Measurements from ENCODE around the gene PDE7B.

PDE7B gene

GRCh38 chr6:135887069-135887468 is 35.6 kb downstream of the PDE7B start:
- Histone ChIP-seq H3K4me2 (ENCODE audit: low read length) (no peak overlapping the region), H3K9ac (ENCODE audit: low read length) (no peak overlapping the region), H3K4me3 (ENCODE audit: low read depth, low read length, poor library complexity, severe bottlenecking) (no peak overlapping the region), H3K4me1 (ENCODE audit: insufficient read depth, low read length, severe bottlenecking) (no peaks in the 10 kb centered on the region), H3K27me3 (ENCODE audit: insufficient read depth, low read length) (no peaks in the 10 kb centered on the region), H3K79me2 (ENCODE audit: insufficient read depth, low read length) (no peaks in the 10 kb centered on the region), H3K9me2 (ENCODE audit: low read depth, low read length) (no peaks in the 10 kb centered on the region), H3F3A (ENCODE audit: insufficient read depth, low read length) (no peaks in the 10 kb centered on the region), H2AFZ (ENCODE audit: low read length) (no peak overlapping the region), H3K27ac (ENCODE audit: low read depth, low read length, poor library complexity, severe bottlenecking) (no peak overlapping the region), H4K20me1 (ENCODE audit: insufficient read depth, low read length) (no peaks in the 10 kb centered on the region), H3K9me3 (ENCODE audit: low read length) (no peaks in the 10 kb centered on the region), H3K36me3 (ENCODE audit: insufficient read depth, low read length) (no peaks in the 10 kb centered on the region)
- TF ChIP-seq CTCF (IDR thresholded peaks at IDR 0.05; ENCODE audit: low read length) (no peak), EZH2 (IDR thresholded peaks at IDR 0.05; ENCODE audit: borderline replicate concordance, low read length) (no peak)

GRCh38 chr6:135888818-135889217 is 37.3 kb downstream of the PDE7B start:
- Histone ChIP-seq H3K4me1 (ENCODE audit: insufficient read depth, low read length, severe bottlenecking) (no peaks in the 10 kb centered on the region), H3K27ac (ENCODE audit: low read depth, low read length, poor library complexity, severe bottlenecking) (no peak overlapping the region), H4K20me1 (ENCODE audit: insufficient read depth, low read length) (no peaks in the 10 kb centered on the region), H3K4me2 (ENCODE audit: low read length) (no peak overlapping the region), H3K9me2 (ENCODE audit: low read depth, low read length) (no peaks in the 10 kb centered on the region), H3K4me3 (ENCODE audit: low read depth, low read length, poor library complexity, severe bottlenecking) (no peak overlapping the region), H3K9ac (ENCODE audit: low read length) (no peak overlapping the region), H2AFZ (ENCODE audit: low read length) (no peak overlapping the region), H3K79me2 (ENCODE audit: insufficient read depth, low read length) (no peaks in the 10 kb centered on the region), H3K9me3 (ENCODE audit: low read length) (no peaks in the 10 kb centered on the region), H3K36me3 (ENCODE audit: insufficient read depth, low read length) (no peaks in the 10 kb centered on the region), H3K27me3 (ENCODE audit: insufficient read depth, low read length) (no peaks in the 10 kb centered on the region), H3F3A (ENCODE audit: insufficient read depth, low read length) (no peaks in the 10 kb centered on the region)
- no peak for TF ChIP-seq CTCF (IDR thresholded peaks at IDR 0.05; ENCODE audit: low read length)
- TF ChIP-seq EZH2 (IDR thresholded peaks at IDR 0.05; ENCODE audit: borderline replicate concordance, low read length), result no peak

- TF ChIP-seq EZH2 (IDR thresholded peaks at IDR 0.05; ENCODE audit: borderline replicate concordance, low read length), result no peak
- TF ChIP-seq CTCF (IDR thresholded peaks at IDR 0.05; ENCODE audit: low read length), result no peak
- no peak overlapping the region for H3K9ac ChIP-seq (ENCODE audit: low read length)
Observed at GRCh38 chr6:135890876-135891275, 39.4 kb downstream of the PDE7B start.

More at GRCh38 chr6:135890876-135891275, 39.4 kb downstream of the PDE7B start:
- no peaks in the 10 kb centered on the region for H3F3A ChIP-seq (ENCODE audit: insufficient read depth, low read length)
- no peaks in the 10 kb centered on the region for H3K9me3 ChIP-seq (ENCODE audit: low read length)
- H3K27me3 ChIP-seq (ENCODE audit: insufficient read depth, low read length), result no peaks in the 10 kb centered on the region
- H2AFZ ChIP-seq (ENCODE audit: low read length), result no peak overlapping the region
- no peaks in the 10 kb centered on the region for H3K36me3 ChIP-seq (ENCODE audit: insufficient read depth, low read length)
- H3K27ac ChIP-seq (ENCODE audit: low read depth, low read length, poor library complexity, severe bottlenecking), result no peak overlapping the region
- H3K4me1 ChIP-seq (ENCODE audit: insufficient read depth, low read length, severe bottlenecking), result no peaks in the 10 kb centered on the region
- no peak overlapping the region for H3K4me2 ChIP-seq (ENCODE audit: low read length)
- H4K20me1 ChIP-seq (ENCODE audit: insufficient read depth, low read length), result no peaks in the 10 kb centered on the region
- H3K4me3 ChIP-seq (ENCODE audit: low read depth, low read length, poor library complexity, severe bottlenecking), result no peak overlapping the region
- no peaks in the 10 kb centered on the region for H3K79me2 ChIP-seq (ENCODE audit: insufficient read depth, low read length)
- no peaks in the 10 kb centered on the region for H3K9me2 ChIP-seq (ENCODE audit: low read depth, low read length)

All from OCI-LY1 (cell line).